Measurements from ENCODE around the gene CEACAM16. TPM values are rescaled to one million over a fixed set of nuclear protein-coding genes. Genes with fewer than 3 reads are reported as not detected.

Gene CEACAM16
- total RNA-seq, 1 donor from 2014 or later: not detected

GRCh38 chr19:44701228-44701627, 2.3 kb downstream of the CEACAM16 start:
- DNase-seq (no peak), ATAC-seq (no peak)
- intact Hi-C loops (cut with DNase I): no loop called here
- no peak for TF ChIP-seq CTCF (IDR thresholded peaks at IDR 0.05)
- Histone ChIP-seq H3K4me1 (no peaks in the 10 kb centered on the region), H3K9me3 (no peaks in the 10 kb centered on the region), H3K27ac (no peak overlapping the region), H3K27me3 (no peaks in the 10 kb centered on the region), H3K36me3 (no peaks in the 10 kb centered on the region), H3K4me3 (no peak overlapping the region)

- Histone ChIP-seq H3K27ac (no peak overlapping the region), H3K36me3 (no peaks in the 10 kb centered on the region), H3K4me1 (no peaks in the 10 kb centered on the region), H3K9me3 (no peaks in the 10 kb centered on the region), H3K4me3 (no peak overlapping the region), H3K27me3 (no peaks in the 10 kb centered on the region)
- TF ChIP-seq CTCF (IDR thresholded peaks at IDR 0.05): no peak
- DNase-seq (no peak), ATAC-seq (no peak)
- intact Hi-C loops (cut with DNase I): no loop called here
Observed at GRCh38 chr19:44702551-44703176, 3.7 kb downstream of the CEACAM16 start.

GRCh38 chr19:44703336-44704078, 4.6 kb downstream of the CEACAM16 start:
- no peak for ATAC-seq
- H3K9me3 ChIP-seq: no peaks in the 10 kb centered on the region
- intact Hi-C loops (cut with DNase I): no loop called here
- no peaks in the 10 kb centered on the region for H3K4me1 ChIP-seq
- no peak for TF ChIP-seq CTCF (IDR thresholded peaks at IDR 0.05)
- no peaks in the 10 kb centered on the region for H3K27me3 ChIP-seq
- DNase-seq: no peak
- H3K4me3 ChIP-seq: no peak overlapping the region
- H3K27ac ChIP-seq: no peak overlapping the region
- no peaks in the 10 kb centered on the region for H3K36me3 ChIP-seq

GRCh38 chr19:44704982-44705381, 6.0 kb downstream of the CEACAM16 start:
- no peaks in the 10 kb centered on the region for H3K4me1 ChIP-seq
- no peaks in the 10 kb centered on the region for H3K27me3 ChIP-seq
- intact Hi-C loops (cut with DNase I): no loop called here
- no peak overlapping the region for H3K4me3 ChIP-seq
- H3K9me3 ChIP-seq: no peaks in the 10 kb centered on the region
- TF ChIP-seq CTCF (IDR thresholded peaks at IDR 0.05): no peak
- DNase-seq (no peak), ATAC-seq (no peak)
- no peak overlapping the region for H3K27ac ChIP-seq
- H3K36me3 ChIP-seq: no peaks in the 10 kb centered on the region

- ATAC-seq: no peak
- DNase-seq: no peak
- TF ChIP-seq CTCF (IDR thresholded peaks at IDR 0.05): no peak
- Histone ChIP-seq H3K36me3 (no peaks in the 10 kb centered on the region), H3K27me3 (no peaks in the 10 kb centered on the region), H3K4me1 (no peaks in the 10 kb centered on the region), H3K27ac (no peak overlapping the region), H3K9me3 (no peaks in the 10 kb centered on the region), H3K4me3 (no peak overlapping the region)
- intact Hi-C loops (cut with DNase I): no loop called here
Observed at GRCh38 chr19:44705502-44706010, 6.6 kb downstream of the CEACAM16 start.
